ENCODE measurements around the gene DAZL.

The DAZL gene

DNA sequence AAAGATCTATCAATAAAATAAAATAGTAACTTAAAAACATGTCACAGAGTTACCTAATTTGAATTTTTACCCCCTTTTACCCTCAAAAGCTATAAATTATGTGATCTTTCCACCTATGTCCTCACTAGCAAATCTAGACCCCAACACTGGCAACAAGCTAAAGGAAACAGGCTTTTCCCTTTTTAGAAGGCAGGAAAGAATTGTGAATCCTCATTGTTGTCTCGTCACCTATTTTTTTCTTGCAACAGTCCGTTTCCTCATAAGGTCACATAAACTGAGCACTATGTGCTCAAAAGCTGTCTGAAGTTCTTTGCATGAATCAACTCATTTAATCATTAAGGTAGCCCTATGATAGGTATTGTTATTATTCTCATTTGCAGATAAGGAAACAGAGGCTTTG is 34.6 kb upstream of the DAZL start:
- H3K14ac ChIP-seq (ENCODE audit: low read length) = no peak overlapping the region
- H2BK12ac ChIP-seq (ENCODE audit: low read length) = no peak overlapping the region
- H2AFZ ChIP-seq (ENCODE audit: low read length) = no peak overlapping the region
- no peak overlapping the region for H2AK5ac ChIP-seq (ENCODE audit: low read depth, low read length)
- no peaks in the 10 kb centered on the region for H3K4me1 ChIP-seq (ENCODE audit: control insufficient read depth in 2 of 2, insufficient read depth in 1 of 2, low read depth in 1 of 2, low read length in 2 of 2)
- no peaks in the 10 kb centered on the region for H3K79me1 ChIP-seq (ENCODE audit: low read depth, low read length)
- no peak overlapping the region for H3K4me3 ChIP-seq (ENCODE audit: low read length in 2 of 2)
- no peak for DNase-seq (ENCODE audit: low spot score)
- no peak overlapping the region for H3K27ac ChIP-seq (replicated peaks; ENCODE audit: low read length)
- no CpG with 5 or more reads among the region's 2 CpGs for WGBS, 2 donors (ENCODE audit: extremely low coverage in 2 of 2, insufficient read length in 2 of 2, insufficient replicate concordance in 1 of 2)
- H3K27me3 ChIP-seq (ENCODE audit: control insufficient read depth in 3 of 3, insufficient read depth in 3 of 3, low read depth in 1 of 3, low read length in 3 of 3) = no peaks in the 10 kb centered on the region
- H3K18ac ChIP-seq (ENCODE audit: low read length) = no peak overlapping the region
- no peak overlapping the region for H2BK5ac ChIP-seq (ENCODE audit: low read length)
- H2BK15ac ChIP-seq (ENCODE audit: low read length) = no peak overlapping the region
- no peak overlapping the region for H3K4me2 ChIP-seq (ENCODE audit: insufficient read depth, low read length, poor library complexity, severe bottlenecking)
- no peak overlapping the region for H3K4ac ChIP-seq (ENCODE audit: low read length)
- no peak overlapping the region for H4K8ac ChIP-seq (ENCODE audit: low read depth, low read length)
- H3K36me3 ChIP-seq (replicated peaks in 1 of 2; ENCODE audit: control insufficient read depth in 2 of 2, insufficient read depth in 2 of 2, low read length in 2 of 2) = no peaks in the 10 kb centered on the region
- no peak overlapping the region for H3K9ac ChIP-seq (ENCODE audit: low read depth, low read length, poor library complexity)
- H3K9me3 ChIP-seq (replicated peaks in 1 of 2; ENCODE audit: control insufficient read depth in 2 of 2, insufficient read depth in 1 of 2, low read depth in 1 of 2, low read length in 2 of 2) = no peaks in the 10 kb centered on the region
- no peak overlapping the region for H4K91ac ChIP-seq (ENCODE audit: low read depth, low read length, poor library complexity)
- H3K23ac ChIP-seq (ENCODE audit: low read depth, low read length, poor library complexity) = no peak overlapping the region
- H2BK120ac ChIP-seq (ENCODE audit: low read depth, low read length) = no peak overlapping the region

DNA sequence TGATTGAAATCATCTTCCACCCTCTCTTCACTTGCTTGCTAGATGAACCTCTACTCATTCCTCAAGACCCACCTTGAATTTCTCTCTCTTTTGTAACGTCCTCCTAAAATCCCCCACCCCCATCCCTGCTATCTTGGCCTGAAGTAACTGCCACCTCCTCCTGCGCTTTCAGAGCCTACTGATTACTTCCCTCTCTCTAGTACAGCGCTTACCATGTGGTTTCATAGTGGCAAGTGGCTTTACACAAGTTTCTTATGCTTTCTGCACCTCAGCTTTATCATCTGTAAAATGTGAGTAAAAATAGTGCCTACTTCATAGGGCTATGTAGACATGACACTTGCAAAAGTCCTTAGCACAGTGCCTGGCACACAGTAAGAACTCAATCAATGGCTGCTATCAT is 28.7 kb upstream of the DAZL start:
- H3K27me3 ChIP-seq (ENCODE audit: control insufficient read depth in 3 of 3, insufficient read depth in 3 of 3, low read depth in 1 of 3, low read length in 3 of 3) = no peaks in the 10 kb centered on the region
- no peak overlapping the region for H3K4me3 ChIP-seq (ENCODE audit: low read length in 2 of 2)
- H3K4me1 ChIP-seq (ENCODE audit: control insufficient read depth in 2 of 2, insufficient read depth in 1 of 2, low read depth in 1 of 2, low read length in 2 of 2) = no peaks in the 10 kb centered on the region
- H3K9ac ChIP-seq (ENCODE audit: low read depth, low read length, poor library complexity) = no peak overlapping the region
- H2AK5ac ChIP-seq (ENCODE audit: low read depth, low read length) = no peak overlapping the region
- no peak overlapping the region for H2BK15ac ChIP-seq (ENCODE audit: low read length)
- H2BK5ac ChIP-seq (ENCODE audit: low read length) = no peak overlapping the region
- no peak overlapping the region for H2BK120ac ChIP-seq (ENCODE audit: low read depth, low read length)
- no peak overlapping the region for H3K14ac ChIP-seq (ENCODE audit: low read length)
- H3K36me3 ChIP-seq (replicated peaks in 1 of 2; ENCODE audit: control insufficient read depth in 2 of 2, insufficient read depth in 2 of 2, low read length in 2 of 2) = no peaks in the 10 kb centered on the region
- no peak overlapping the region for H4K91ac ChIP-seq (ENCODE audit: low read depth, low read length, poor library complexity)
- H2AFZ ChIP-seq (ENCODE audit: low read length) = no peak overlapping the region
- no peak overlapping the region for H3K18ac ChIP-seq (ENCODE audit: low read length)
- no CpG with 5 or more reads among the region's 3 CpGs for WGBS, 2 donors (ENCODE audit: extremely low coverage in 2 of 2, insufficient read length in 2 of 2, insufficient replicate concordance in 1 of 2)
- no peak for DNase-seq (ENCODE audit: low spot score)
- H3K27ac ChIP-seq (replicated peaks; ENCODE audit: low read length) = no peak overlapping the region
- H3K4ac ChIP-seq (ENCODE audit: low read length) = no peak overlapping the region
- H3K79me1 ChIP-seq (ENCODE audit: low read depth, low read length) = no peaks in the 10 kb centered on the region
- no peaks in the 10 kb centered on the region for H3K9me3 ChIP-seq (replicated peaks in 1 of 2; ENCODE audit: control insufficient read depth in 2 of 2, insufficient read depth in 1 of 2, low read depth in 1 of 2, low read length in 2 of 2)
- no peak overlapping the region for H2BK12ac ChIP-seq (ENCODE audit: low read length)
- H3K23ac ChIP-seq (ENCODE audit: low read depth, low read length, poor library complexity) = no peak overlapping the region
- H3K4me2 ChIP-seq (ENCODE audit: insufficient read depth, low read length, poor library complexity, severe bottlenecking) = no peak overlapping the region
- no peak overlapping the region for H4K8ac ChIP-seq (ENCODE audit: low read depth, low read length)

DNA sequence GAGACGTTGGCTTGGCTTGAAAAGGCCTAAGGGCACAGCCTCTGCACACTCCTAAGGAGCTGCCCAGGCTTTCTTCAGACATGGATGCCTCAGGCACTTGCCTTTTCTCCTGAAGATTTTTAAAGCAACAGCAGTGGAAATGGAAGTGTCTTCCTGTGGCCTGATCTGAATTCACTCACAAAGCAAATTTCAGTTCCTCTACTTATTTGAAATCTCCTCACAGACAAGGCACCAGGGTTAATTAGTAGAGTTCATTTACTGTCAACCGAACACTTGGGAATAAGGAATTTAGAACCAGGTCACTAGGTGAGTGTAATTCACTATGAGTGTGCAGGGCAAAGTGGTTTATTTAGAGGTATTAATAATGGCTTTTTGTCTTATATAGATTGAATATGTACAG is 27.2 kb upstream of the DAZL start:
- Histone ChIP-seq H3K9me3 (replicated peaks in 1 of 2; ENCODE audit: control insufficient read depth in 2 of 2, insufficient read depth in 1 of 2, low read depth in 1 of 2, low read length in 2 of 2) (no peaks in the 10 kb centered on the region), H3K4me1 (ENCODE audit: control insufficient read depth in 2 of 2, insufficient read depth in 1 of 2, low read depth in 1 of 2, low read length in 2 of 2) (no peaks in the 10 kb centered on the region), H3K23ac (ENCODE audit: low read depth, low read length, poor library complexity) (no peak overlapping the region), H3K4me3 (ENCODE audit: low read length in 2 of 2) (no peak overlapping the region), H3K4me2 (ENCODE audit: insufficient read depth, low read length, poor library complexity, severe bottlenecking) (no peak overlapping the region), H3K18ac (ENCODE audit: low read length) (no peak overlapping the region), H3K36me3 (replicated peaks in 1 of 2; ENCODE audit: control insufficient read depth in 2 of 2, insufficient read depth in 2 of 2, low read length in 2 of 2) (no peaks in the 10 kb centered on the region), H2BK12ac (ENCODE audit: low read length) (no peak overlapping the region), H2BK5ac (ENCODE audit: low read length) (no peak overlapping the region), H4K91ac (ENCODE audit: low read depth, low read length, poor library complexity) (no peak overlapping the region), H2AFZ (ENCODE audit: low read length) (no peak overlapping the region), H3K9ac (ENCODE audit: low read depth, low read length, poor library complexity) (no peak overlapping the region), H3K14ac (ENCODE audit: low read length) (no peak overlapping the region), H3K27me3 (ENCODE audit: control insufficient read depth in 3 of 3, insufficient read depth in 3 of 3, low read depth in 1 of 3, low read length in 3 of 3) (no peaks in the 10 kb centered on the region), H4K8ac (ENCODE audit: low read depth, low read length) (no peak overlapping the region), H3K79me1 (ENCODE audit: low read depth, low read length) (no peaks in the 10 kb centered on the region), H2AK5ac (ENCODE audit: low read depth, low read length) (no peak overlapping the region), H3K4ac (ENCODE audit: low read length) (no peak overlapping the region), H3K27ac (replicated peaks; ENCODE audit: low read length) (no peak overlapping the region), H2BK120ac (ENCODE audit: low read depth, low read length) (no peak overlapping the region), H2BK15ac (ENCODE audit: low read length) (no peak overlapping the region)
- no CpG with 5 or more reads among the region's 2 CpGs for WGBS, 2 donors (ENCODE audit: extremely low coverage in 2 of 2, insufficient read length in 2 of 2, insufficient replicate concordance in 1 of 2)
- DNase-seq (ENCODE audit: low spot score) = no peak

DNA sequence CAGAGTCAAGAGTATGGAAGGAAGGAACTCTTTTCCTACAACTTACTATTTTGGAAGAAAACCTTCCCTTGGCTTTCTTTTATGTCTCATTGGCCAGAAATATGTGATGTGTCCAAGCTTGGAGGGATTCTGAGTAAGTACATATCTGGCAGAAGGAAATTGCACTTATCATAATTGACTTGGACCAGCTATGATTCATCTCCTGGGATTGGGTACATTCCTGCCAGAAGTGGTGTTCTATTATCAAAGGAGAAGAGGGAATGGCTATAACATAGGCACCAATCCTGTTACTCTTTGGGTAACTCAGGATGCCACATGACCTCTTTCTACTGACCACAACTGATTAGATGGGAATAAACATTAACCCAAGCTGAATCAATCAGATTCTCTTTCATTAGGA is 13.5 kb upstream of the DAZL start:
- no peak overlapping the region for H2BK12ac ChIP-seq (ENCODE audit: low read length)
- H3K18ac ChIP-seq (ENCODE audit: low read length) = no peak overlapping the region
- no peak for DNase-seq (ENCODE audit: low spot score)
- H3K4me2 ChIP-seq (ENCODE audit: insufficient read depth, low read length, poor library complexity, severe bottlenecking) = no peak overlapping the region
- H3K23ac ChIP-seq (ENCODE audit: low read depth, low read length, poor library complexity) = no peak overlapping the region
- no peak overlapping the region for H3K4ac ChIP-seq (ENCODE audit: low read length)
- no peaks in the 10 kb centered on the region for H3K79me1 ChIP-seq (ENCODE audit: low read depth, low read length)
- no peak overlapping the region for H4K91ac ChIP-seq (ENCODE audit: low read depth, low read length, poor library complexity)
- no peak overlapping the region for H3K14ac ChIP-seq (ENCODE audit: low read length)
- H2AFZ ChIP-seq (ENCODE audit: low read length) = no peak overlapping the region
- H2BK15ac ChIP-seq (ENCODE audit: low read length) = no peak overlapping the region
- no peaks in the 10 kb centered on the region for H3K9me3 ChIP-seq (replicated peaks in 1 of 2; ENCODE audit: control insufficient read depth in 2 of 2, insufficient read depth in 1 of 2, low read depth in 1 of 2, low read length in 2 of 2)
- H2AK5ac ChIP-seq (ENCODE audit: low read depth, low read length) = no peak overlapping the region
- H3K27me3 ChIP-seq (ENCODE audit: control insufficient read depth in 3 of 3, insufficient read depth in 3 of 3, low read depth in 1 of 3, low read length in 3 of 3) = no peaks in the 10 kb centered on the region
- H3K36me3 ChIP-seq (replicated peaks in 1 of 2; ENCODE audit: control insufficient read depth in 2 of 2, insufficient read depth in 2 of 2, low read length in 2 of 2) = no peaks in the 10 kb centered on the region
- H2BK120ac ChIP-seq (ENCODE audit: low read depth, low read length) = no peak overlapping the region
- H2BK5ac ChIP-seq (ENCODE audit: low read length) = no peak overlapping the region
- H4K8ac ChIP-seq (ENCODE audit: low read depth, low read length) = no peak overlapping the region
- no peaks in the 10 kb centered on the region for H3K4me1 ChIP-seq (ENCODE audit: control insufficient read depth in 2 of 2, insufficient read depth in 1 of 2, low read depth in 1 of 2, low read length in 2 of 2)
- H3K27ac ChIP-seq (replicated peaks; ENCODE audit: low read length) = no peak overlapping the region
- no peak overlapping the region for H3K9ac ChIP-seq (ENCODE audit: low read depth, low read length, poor library complexity)
- no peak overlapping the region for H3K4me3 ChIP-seq (ENCODE audit: low read length in 2 of 2)

All from neuronal stem cell (in vitro differentiated cells).